HCT116 (cell line): ENCODE measurements around the gene GPC5. TPM values are rescaled to one million over a fixed set of nuclear protein-coding genes. Genes with fewer than 3 reads are reported as not detected.

Source experiments
- ATAC-seq: fragments of 200-7000 bp; cut with Tn5 transposase; 2 replicates; pipeline ENCODE4 v1.9.1; 2020; ENCODE audit warnings: mild to moderate bottlenecking, moderate library complexity
- BruUV-seq: library from RNA; stranded (reverse); fragments of 400-500 nt; replicated peaks from 2 replicates; lab custom pipeline; 2021; lab: Mats Ljungman, UMichigan
- CTCF ChIA-PET: fragments of 300-600 bp; sonication (Branson Sonifier 250); formaldehyde crosslinking; loops from one replicate; lab custom pipeline; 2021; ENCODE audit warnings: antibody characterized with exemption; lab: Charles Lee
- POLR2A ChIA-PET: fragments of 300-600, 350-600 bp; sonication (Branson Sonifier 250); formaldehyde crosslinking; loops from one replicate; lab custom pipeline; 2021; ENCODE audit warnings: antibody characterized with exemption; lab: Charles Lee
- RAD21 ChIA-PET, 2 experiments: fragments of 300-600 bp; sonication (Branson Sonifier 250); formaldehyde crosslinking; loops; one replicate each; lab custom pipeline; 2023; ENCODE audit warnings: low total read pairs in 2 of 2; ENCODE audit not compliant: uncharacterized antibody in 2 of 2, unreplicated experiment in 2 of 2, low non-redundant PET in 1 of 2; lab: Charles Lee
- DNase-seq: peaks from one replicate; pipeline ENCODE4 v3.0.0-alpha.2; 2010; ENCODE audit warnings: low read depth, low spot score
- H2AFZ ChIP-seq: fragments of 200-600 bp; shearing (Covaris generic), sonication (generic); 2 replicates; pipeline ENCODE4 v1.6.1; 2017; ENCODE audit warnings: low read depth, mixed run types, mixed read lengths, antibody characterized with exemption, low read length; ENCODE audit not compliant: poor library complexity, severe bottlenecking
- H3K27ac ChIP-seq: 2 replicates; pipeline ENCODE4 v1.5.1; 2012; ENCODE audit warnings: low read depth, low read length
- H3K27me3 ChIP-seq: fragments of 200-600 bp; sonication (generic); 2 replicates; pipeline ENCODE4 v1.6.1; 2016; ENCODE audit warnings: mixed run types, low read length, mixed read lengths; ENCODE audit not compliant: insufficient read depth
- H3K36me3 ChIP-seq, 2 experiments: fragments of 200-500 bp in 1 of 2; fragments of 200-600 bp in 1 of 2; sonication (Bioruptor generic) in 1 of 2; sonication (generic) in 1 of 2; 2 replicates each; pipeline versions ENCODE4 v1.5.1 to v1.6.1; 2014 to 2016; ENCODE audit warnings: low read length in 2 of 2, inconsistent platforms in 1 of 2, mixed read lengths in 1 of 2, mixed run types in 1 of 2; ENCODE audit not compliant: insufficient read depth in 2 of 2, control insufficient read depth in 1 of 2
- H3K4me1 ChIP-seq, 2 experiments: fragments of 200-600 bp in 1 of 2; sonication (generic) in 1 of 2; 2 replicates each; pipeline versions ENCODE4 v1.5.1 to v1.6.1; 2012 to 2017; ENCODE audit warnings: low read length in 2 of 2, inconsistent platforms in 1 of 2, mild to moderate bottlenecking in 1 of 2, mixed read lengths in 1 of 2, mixed run types in 1 of 2, moderate library complexity in 1 of 2; ENCODE audit not compliant: insufficient read depth in 2 of 2, control insufficient read depth in 1 of 2
- H3K4me2 ChIP-seq: fragments of 200-600 bp; sonication (generic); 2 replicates; pipeline ENCODE4 v1.6.1; 2017; ENCODE audit warnings: mixed run types, low read length, mixed read lengths
- H3K4me3 ChIP-seq, 2 experiments: fragments of 200-600 bp in 1 of 2; sonication (generic) in 1 of 2; replicated peaks in 1 of 2; 2 replicates each; pipeline ENCODE4 v1.5.1; 2011 to 2016; ENCODE audit warnings: low read length in 2 of 2, control low read depth in 1 of 2, low read depth in 1 of 2, mild to moderate bottlenecking in 1 of 2, mixed read lengths in 1 of 2, mixed run types in 1 of 2
- H3K79me2 ChIP-seq: fragments of 200-600 bp; sonication (generic); 2 replicates; pipeline ENCODE4 v1.6.1; 2017; ENCODE audit warnings: mild to moderate bottlenecking, mixed run types, low read length, moderate library complexity, mixed read lengths; ENCODE audit not compliant: insufficient read depth
- H3K9ac ChIP-seq: fragments of 200-600 bp; sonication (generic); 2 replicates; pipeline ENCODE4 v1.6.1; 2016; ENCODE audit warnings: low read length, mixed read lengths
- H3K9me2 ChIP-seq: fragments of 200-600 bp; sonication (generic), shearing (Covaris generic); 2 replicates; pipeline ENCODE4 v1.6.1; 2017; ENCODE audit warnings: mixed run types, mild to moderate bottlenecking, moderate library complexity; ENCODE audit not compliant: insufficient read depth
- H3K9me3 ChIP-seq, 2 experiments: fragments of 200-500 bp in 1 of 2; fragments of 200-600 bp in 1 of 2; sonication (Bioruptor generic) in 1 of 2; sonication (generic) in 1 of 2; 2 replicates each; pipeline ENCODE4 v1.6.1; 2014 to 2017; ENCODE audit warnings: low read length in 2 of 2, mixed read lengths in 2 of 2, inconsistent platforms in 1 of 2, low read depth in 1 of 2, mild to moderate bottlenecking in 1 of 2, mixed run types in 1 of 2, moderate library complexity in 1 of 2; ENCODE audit not compliant: control insufficient read depth in 1 of 2, insufficient read depth in 1 of 2
- H4K20me1 ChIP-seq: fragments of 200-600 bp; sonication (generic), shearing (Covaris generic); 2 replicates; pipeline ENCODE4 v1.6.1; 2017; ENCODE audit warnings: mixed run types, mild to moderate bottlenecking, moderate library complexity; ENCODE audit not compliant: insufficient read depth
- CEBPB ChIP-seq: IDR thresholded peaks from 2 replicates; pipeline ENCODE4 v1.6.1; 2012; ENCODE audit warnings: low read depth
- EZH2phosphoT487 ChIP-seq: fragments of 200-600 bp; IDR thresholded peaks from 2 replicates; pipeline ENCODE4 v1.6.1; 2018; ENCODE audit warnings: antibody characterized with exemption, borderline replicate concordance
- JUND ChIP-seq: IDR thresholded peaks from 2 replicates; pipeline ENCODE4 v1.6.1; 2012
- SIN3A ChIP-seq: IDR thresholded peaks from 2 replicates; pipeline ENCODE4 v1.6.1; 2012; ENCODE audit warnings: low read depth
- SP1 ChIP-seq: IDR thresholded peaks from 2 replicates; pipeline ENCODE4 v1.6.1; 2012; ENCODE audit warnings: low read depth
- TCF7L2 ChIP-seq: IDR thresholded peaks from 2 replicates; pipeline ENCODE4 v1.7.0; 2011; ENCODE audit warnings: borderline replicate concordance, inconsistent platforms; ENCODE audit not compliant: insufficient read depth, insufficient read length; ENCODE audit errors: extremely low read depth
- ZFX ChIP-seq: fragments of 450-650 bp; IDR thresholded peaks from 2 replicates; pipeline ENCODE4 v1.6.1; 2017
- ZNF274 ChIP-seq: fragments of 200-500 bp; sonication (Bioruptor generic); IDR thresholded peaks from 2 replicates; pipeline ENCODE4 v1.6.1; 2014; ENCODE audit warnings: mild to moderate bottlenecking, low read depth, low read length, inconsistent platforms
- intact Hi-C: fragments of 100-400 bp; cut with micrococcal nuclease; formaldehyde crosslinking; loops from 2 replicates; pipeline ENCODE4 v1.10.0; 2022
- total RNA-seq: library from RNA; stranded (reverse); gene quantifications from one replicate; pipeline ENCODE4 v1.2.1, GENCODE V29; 2021; ENCODE audit not compliant: unreplicated experiment
- TF ChIP-seq, protein P1 (sequence below): IDR thresholded peaks from 2 replicates; pipeline ENCODE4 v1.6.1; 2011; ENCODE audit warnings: mild to moderate bottlenecking, low read length, moderate library complexity; ENCODE audit not compliant: insufficient replicate concordance; ENCODE audit errors: extremely low read depth
- TF ChIP-seq, protein P2 (sequence below): IDR thresholded peaks from 2 replicates; pipeline ENCODE4 v1.6.1; 2012

Gene GPC5
- total RNA-seq, 1 experiment from 2014 or later: not detected

DNA sequence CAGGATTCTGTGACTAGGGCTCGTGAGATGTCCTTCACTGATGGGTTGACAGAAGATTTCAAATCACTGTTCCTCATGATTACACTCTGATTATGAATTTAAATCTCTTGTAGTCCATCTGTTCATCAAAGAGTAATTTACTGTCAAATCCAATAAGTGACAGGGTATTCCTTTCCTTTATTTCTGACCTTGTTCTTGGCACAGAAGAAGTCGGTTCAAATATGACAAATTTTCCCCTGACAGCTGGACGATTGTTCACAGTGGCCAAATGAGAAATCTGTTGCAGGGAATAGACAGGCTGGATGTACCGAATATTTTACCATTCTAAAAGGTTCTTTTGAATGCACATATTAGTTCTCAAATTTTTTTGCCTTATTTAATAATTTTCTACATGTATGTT is 1060.9 kb downstream of the GPC5 start:
- H4K20me1 ChIP-seq: no peaks in the 10 kb centered on the region
- ChIA-PET POLR2A (no interaction called here), CTCF (no interaction called here), RAD21 (no interaction called here)
- H3K9me2 ChIP-seq: no peaks in the 10 kb centered on the region
- no TSS peak for BruUV-seq
- no peaks in the 10 kb centered on the region for H3K4me1 ChIP-seq
- H3K79me2 ChIP-seq: no peaks in the 10 kb centered on the region
- H3K36me3 ChIP-seq: no peaks in the 10 kb centered on the region
- no peak overlapping the region for H3K4me3 ChIP-seq
- H3K9ac ChIP-seq: no peak overlapping the region
- no peak for ATAC-seq
- intact Hi-C loops: no loop called here
- no peak overlapping the region for H2AFZ ChIP-seq
- H3K27ac ChIP-seq: no peak overlapping the region
- H3K4me2 ChIP-seq: no peak overlapping the region
- DNase-seq: no peak
- TF ChIP-seq JUND: no peak
- no peak for TF ChIP-seq SP1
- TF ChIP-seq, protein P1, sequence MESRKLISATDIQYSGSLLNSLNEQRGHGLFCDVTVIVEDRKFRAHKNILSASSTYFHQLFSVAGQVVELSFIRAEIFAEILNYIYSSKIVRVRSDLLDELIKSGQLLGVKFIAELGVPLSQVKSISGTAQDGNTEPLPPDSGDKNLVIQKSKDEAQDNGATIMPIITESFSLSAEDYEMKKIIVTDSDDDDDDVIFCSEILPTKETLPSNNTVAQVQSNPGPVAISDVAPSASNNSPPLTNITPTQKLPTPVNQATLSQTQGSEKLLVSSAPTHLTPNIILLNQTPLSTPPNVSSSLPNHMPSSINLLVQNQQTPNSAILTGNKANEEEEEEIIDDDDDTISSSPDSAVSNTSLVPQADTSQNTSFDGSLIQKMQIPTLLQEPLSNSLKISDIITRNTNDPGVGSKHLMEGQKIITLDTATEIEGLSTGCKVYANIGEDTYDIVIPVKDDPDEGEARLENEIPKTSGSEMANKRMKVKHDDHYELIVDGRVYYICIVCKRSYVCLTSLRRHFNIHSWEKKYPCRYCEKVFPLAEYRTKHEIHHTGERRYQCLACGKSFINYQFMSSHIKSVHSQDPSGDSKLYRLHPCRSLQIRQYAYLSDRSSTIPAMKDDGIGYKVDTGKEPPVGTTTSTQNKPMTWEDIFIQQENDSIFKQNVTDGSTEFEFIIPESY: no peak
- no peak for TF ChIP-seq TCF7L2
- TF ChIP-seq SIN3A: no peak
- no peak for TF ChIP-seq CEBPB
- no peak for TF ChIP-seq EZH2phosphoT487
- TF ChIP-seq ZFX: no peak
- no peak for TF ChIP-seq ZNF274
- TF ChIP-seq, protein P2, sequence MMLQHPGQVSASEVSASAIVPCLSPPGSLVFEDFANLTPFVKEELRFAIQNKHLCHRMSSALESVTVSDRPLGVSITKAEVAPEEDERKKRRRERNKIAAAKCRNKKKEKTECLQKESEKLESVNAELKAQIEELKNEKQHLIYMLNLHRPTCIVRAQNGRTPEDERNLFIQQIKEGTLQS: no peak
- H3K27me3 ChIP-seq: no peaks in the 10 kb centered on the region
- peaks cover 18 to 34% of the 10 kb centered on the region in 2 experiments; a peak in 2 of 4 replicates for H3K9me3 ChIP-seq
